ENCODE data around the gene SH3RF1.

The SH3RF1 gene

GRCh38 chr4:169090484-169091215 lies 180.1 kb downstream of the SH3RF1 start:
- Histone ChIP-seq H3K27me3 (ENCODE audit: control insufficient read depth in 1 of 2, insufficient read depth in 2 of 2, low read length in 2 of 2) (no peaks in the 10 kb centered on the region), H3K9me3 (ENCODE audit: control insufficient read depth in 1 of 2, low read length in 2 of 2) (peaks cover 8 to 18% of the 10 kb centered on the region in 2 donors), H3K9ac (ENCODE audit: low read depth in 1 of 2, low read length in 2 of 2) (no peak overlapping the region), H3K4me3 (ENCODE audit: low read depth in 1 of 2, low read length in 2 of 2) (no peak overlapping the region), H3K36me3 (ENCODE audit: control insufficient read depth in 1 of 2, insufficient read depth in 2 of 2, low read length in 2 of 2) (peaks cover 23 to 27% of the 10 kb centered on the region in 2 donors), H3K27ac (ENCODE audit: low read depth, low read length) (no peak overlapping the region), H3K4me1 (ENCODE audit: control insufficient read depth in 1 of 2, insufficient read depth in 2 of 2, low read length in 2 of 2) (no peaks in the 10 kb centered on the region)

DNA sequence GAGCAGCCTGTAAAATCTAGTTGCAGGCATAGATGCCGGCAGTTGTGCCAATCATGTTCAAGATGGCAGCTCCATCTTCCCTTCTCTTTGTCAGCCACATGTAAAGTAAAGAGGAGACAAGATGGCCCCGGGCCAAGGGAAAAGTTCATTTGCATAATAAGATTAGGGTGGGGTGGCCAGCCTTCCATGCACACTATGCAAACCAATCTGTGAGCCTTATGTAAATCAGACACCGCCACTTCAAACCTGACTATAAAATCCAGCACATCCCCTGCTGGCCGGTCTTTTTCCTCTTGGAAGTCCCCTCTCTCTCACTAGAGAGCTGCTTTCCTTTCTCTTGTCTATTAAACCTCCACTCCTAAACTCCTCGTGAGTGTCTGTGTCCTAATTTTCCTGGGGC lies 181.8 kb downstream of the SH3RF1 start:
- no peaks in the 10 kb centered on the region for H3K27me3 ChIP-seq (ENCODE audit: control insufficient read depth in 1 of 2, insufficient read depth in 2 of 2, low read length in 2 of 2)
- no peak overlapping the region for H3K27ac ChIP-seq (ENCODE audit: low read depth, low read length)
- H3K36me3 ChIP-seq (ENCODE audit: control insufficient read depth in 1 of 2, insufficient read depth in 2 of 2, low read length in 2 of 2): peaks cover 20 to 23% of the 10 kb centered on the region in 2 donors
- H3K9me3 ChIP-seq (ENCODE audit: control insufficient read depth in 1 of 2, low read length in 2 of 2): peaks cover 8 to 18% of the 10 kb centered on the region in 2 donors
- no peaks in the 10 kb centered on the region for H3K4me1 ChIP-seq (ENCODE audit: control insufficient read depth in 1 of 2, insufficient read depth in 2 of 2, low read length in 2 of 2)
- H3K9ac ChIP-seq (ENCODE audit: low read depth in 1 of 2, low read length in 2 of 2): no peak overlapping the region
- no peak overlapping the region for H3K4me3 ChIP-seq (ENCODE audit: low read depth in 1 of 2, low read length in 2 of 2)

GRCh38 chr4:169084954-169085353 lies 185.8 kb downstream of the SH3RF1 start:
- Histone ChIP-seq H3K4me1 (ENCODE audit: control insufficient read depth in 1 of 2, insufficient read depth in 2 of 2, low read length in 2 of 2) (peaks cover 3 to 7% of the 10 kb centered on the region in 2 donors), H3K9ac (ENCODE audit: low read depth in 1 of 2, low read length in 2 of 2) (no peak overlapping the region), H3K27ac (ENCODE audit: low read depth, low read length) (no peak overlapping the region), H3K27me3 (ENCODE audit: control insufficient read depth in 1 of 2, insufficient read depth in 2 of 2, low read length in 2 of 2) (no peaks in the 10 kb centered on the region), H3K9me3 (ENCODE audit: control insufficient read depth in 1 of 2, low read length in 2 of 2) (no peaks in the 10 kb centered on the region), H3K4me3 (ENCODE audit: low read depth in 1 of 2, low read length in 2 of 2) (no peak overlapping the region), H3K36me3 (ENCODE audit: control insufficient read depth in 1 of 2, insufficient read depth in 2 of 2, low read length in 2 of 2) (peaks cover 5 to 6% of the 10 kb centered on the region in 2 donors)

- H3K4me3 ChIP-seq (ENCODE audit: low read depth in 1 of 2, low read length in 2 of 2): no peak overlapping the region
- peak overlapping the region; percentile 24 for H3K27ac ChIP-seq (ENCODE audit: low read depth, low read length)
These were observed 189.8 kb downstream of the SH3RF1 start for GRCh38 chr4:169080981-169081380.

GRCh38 chr4:169079942-169080827 lies 190.6 kb downstream of the SH3RF1 start:
- Histone ChIP-seq H3K4me1 (ENCODE audit: control insufficient read depth in 1 of 2, insufficient read depth in 2 of 2, low read length in 2 of 2) (peaks cover 7 to 12% of the 10 kb centered on the region in 2 donors), H3K9me3 (ENCODE audit: control insufficient read depth in 1 of 2, low read length in 2 of 2) (no peaks in the 10 kb centered on the region), H3K36me3 (ENCODE audit: control insufficient read depth in 1 of 2, insufficient read depth in 2 of 2, low read length in 2 of 2) (no peaks in the 10 kb centered on the region), H3K27ac (ENCODE audit: low read depth, low read length) (no peak overlapping the region), H3K27me3 (ENCODE audit: control insufficient read depth in 1 of 2, insufficient read depth in 2 of 2, low read length in 2 of 2) (no peaks in the 10 kb centered on the region), H3K4me3 (ENCODE audit: low read depth in 1 of 2, low read length in 2 of 2) (peak overlapping the region; percentile 44 to 61), H3K9ac (ENCODE audit: low read depth in 1 of 2, low read length in 2 of 2) (no peak overlapping the region)

More at GRCh38 chr4:169080981-169081380, 189.8 kb downstream of the SH3RF1 start:
- H3K36me3 ChIP-seq (ENCODE audit: control insufficient read depth in 1 of 2, insufficient read depth in 2 of 2, low read length in 2 of 2): no peaks in the 10 kb centered on the region
- H3K27me3 ChIP-seq (ENCODE audit: control insufficient read depth in 1 of 2, insufficient read depth in 2 of 2, low read length in 2 of 2): no peaks in the 10 kb centered on the region
- H3K9ac ChIP-seq (ENCODE audit: low read depth in 1 of 2, low read length in 2 of 2): no peak overlapping the region
- H3K9me3 ChIP-seq (ENCODE audit: control insufficient read depth in 1 of 2, low read length in 2 of 2): no peaks in the 10 kb centered on the region
- peaks cover 7 to 12% of the 10 kb centered on the region in 2 donors for H3K4me1 ChIP-seq (ENCODE audit: control insufficient read depth in 1 of 2, insufficient read depth in 2 of 2, low read length in 2 of 2)

- Histone ChIP-seq H3K9me3 (ENCODE audit: control insufficient read depth in 1 of 2, low read length in 2 of 2) (no peaks in the 10 kb centered on the region), H3K9ac (ENCODE audit: low read depth in 1 of 2, low read length in 2 of 2) (no peak overlapping the region), H3K27me3 (ENCODE audit: control insufficient read depth in 1 of 2, insufficient read depth in 2 of 2, low read length in 2 of 2) (no peaks in the 10 kb centered on the region), H3K36me3 (ENCODE audit: control insufficient read depth in 1 of 2, insufficient read depth in 2 of 2, low read length in 2 of 2) (no peaks in the 10 kb centered on the region), H3K4me1 (ENCODE audit: control insufficient read depth in 1 of 2, insufficient read depth in 2 of 2, low read length in 2 of 2) (peaks cover 0 to 8% of the 10 kb centered on the region in 2 donors), H3K27ac (ENCODE audit: low read depth, low read length) (no peak overlapping the region), H3K4me3 (ENCODE audit: low read depth in 1 of 2, low read length in 2 of 2) (no peak overlapping the region)
These were observed 196.6 kb downstream of the SH3RF1 start for GRCh38 chr4:169074117-169074516.

DNA sequence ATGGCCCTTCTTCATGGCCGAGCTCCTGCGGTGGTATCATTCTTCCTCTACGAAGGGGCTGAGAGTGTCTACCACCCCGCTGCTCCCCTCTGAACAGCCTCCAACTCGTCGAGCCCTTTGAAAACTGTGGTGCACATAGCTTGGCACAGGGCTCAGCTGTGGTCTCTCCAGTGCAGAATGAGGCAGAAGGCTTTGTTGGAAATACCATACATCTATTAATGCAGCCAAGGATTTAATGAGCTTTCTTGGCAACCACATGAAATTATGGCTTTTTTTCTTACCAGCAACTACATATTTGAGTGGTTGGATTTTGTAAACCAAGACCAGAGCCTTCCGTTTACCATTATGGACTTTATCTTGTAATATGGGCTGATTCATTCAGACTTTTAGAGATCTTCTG lies 199.0 kb downstream of the SH3RF1 start:
- no peak overlapping the region for H3K9ac ChIP-seq (ENCODE audit: low read depth in 1 of 2, low read length in 2 of 2)
- H3K9me3 ChIP-seq (ENCODE audit: control insufficient read depth in 1 of 2, low read length in 2 of 2): no peaks in the 10 kb centered on the region
- H3K4me1 ChIP-seq (ENCODE audit: control insufficient read depth in 1 of 2, insufficient read depth in 2 of 2, low read length in 2 of 2): peaks cover 0 to 8% of the 10 kb centered on the region in 2 donors
- H3K27me3 ChIP-seq (ENCODE audit: control insufficient read depth in 1 of 2, insufficient read depth in 2 of 2, low read length in 2 of 2): no peaks in the 10 kb centered on the region
- H3K27ac ChIP-seq (ENCODE audit: low read depth, low read length): no peak overlapping the region
- H3K4me3 ChIP-seq (ENCODE audit: low read depth in 1 of 2, low read length in 2 of 2): no peak overlapping the region
- H3K36me3 ChIP-seq (ENCODE audit: control insufficient read depth in 1 of 2, insufficient read depth in 2 of 2, low read length in 2 of 2): no peaks in the 10 kb centered on the region

DNA sequence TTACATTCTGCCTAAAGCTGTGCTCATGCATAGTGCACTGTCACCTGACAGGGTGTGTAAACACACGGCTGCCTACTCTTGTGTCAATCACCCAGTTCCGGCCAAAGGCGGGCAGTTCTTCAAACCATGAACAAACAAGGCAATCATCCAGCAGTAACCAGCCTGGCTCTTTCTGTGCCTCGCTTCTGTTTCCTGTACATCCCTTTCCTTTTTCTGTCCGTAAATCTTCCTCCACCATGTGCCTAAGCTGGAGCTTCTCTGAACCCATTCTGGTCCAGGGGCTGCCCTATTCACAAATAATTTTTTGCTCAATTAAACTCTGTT lies 199.9 kb downstream of the SH3RF1 start:
- H3K4me1 ChIP-seq (ENCODE audit: control insufficient read depth in 1 of 2, insufficient read depth in 2 of 2, low read length in 2 of 2): peaks cover 0 to 8% of the 10 kb centered on the region in 2 donors
- no peak overlapping the region for H3K27ac ChIP-seq (ENCODE audit: low read depth, low read length)
- no peaks in the 10 kb centered on the region for H3K36me3 ChIP-seq (ENCODE audit: control insufficient read depth in 1 of 2, insufficient read depth in 2 of 2, low read length in 2 of 2)
- no peak overlapping the region for H3K4me3 ChIP-seq (ENCODE audit: low read depth in 1 of 2, low read length in 2 of 2)
- H3K27me3 ChIP-seq (ENCODE audit: control insufficient read depth in 1 of 2, insufficient read depth in 2 of 2, low read length in 2 of 2): no peaks in the 10 kb centered on the region
- H3K9me3 ChIP-seq (ENCODE audit: control insufficient read depth in 1 of 2, low read length in 2 of 2): no peaks in the 10 kb centered on the region
- H3K9ac ChIP-seq (ENCODE audit: low read depth in 1 of 2, low read length in 2 of 2): no peak overlapping the region

GRCh38 chr4:169070071-169070894 lies 200.5 kb downstream of the SH3RF1 start:
- H3K9ac ChIP-seq (ENCODE audit: low read depth in 1 of 2, low read length in 2 of 2): no peak overlapping the region
- H3K27ac ChIP-seq (ENCODE audit: low read depth, low read length): no peak overlapping the region
- no peaks in the 10 kb centered on the region for H3K36me3 ChIP-seq (ENCODE audit: control insufficient read depth in 1 of 2, insufficient read depth in 2 of 2, low read length in 2 of 2)
- no peaks in the 10 kb centered on the region for H3K9me3 ChIP-seq (ENCODE audit: control insufficient read depth in 1 of 2, low read length in 2 of 2)
- no peaks in the 10 kb centered on the region for H3K27me3 ChIP-seq (ENCODE audit: control insufficient read depth in 1 of 2, insufficient read depth in 2 of 2, low read length in 2 of 2)
- H3K4me1 ChIP-seq (ENCODE audit: control insufficient read depth in 1 of 2, insufficient read depth in 2 of 2, low read length in 2 of 2): peaks cover 0 to 8% of the 10 kb centered on the region in 2 donors
- H3K4me3 ChIP-seq (ENCODE audit: low read depth in 1 of 2, low read length in 2 of 2): no peak overlapping the region

All from duodenal mucosa (tissue), 2 donors.